ENCODE measurements around the gene C16orf54.
"Not testable (repeated sequence)": the region's sequence is repeated elsewhere in the genome, so short reads cannot be mapped to it uniquely, and the experiment has no call there.

Gene C16orf54

GRCh38 chr16:29756654-29757053 is 10.9 kb upstream of the C16orf54 start:
- no peak for DNase-seq (ENCODE audit: low read depth)
- TF ChIP-seq, protein P1, sequence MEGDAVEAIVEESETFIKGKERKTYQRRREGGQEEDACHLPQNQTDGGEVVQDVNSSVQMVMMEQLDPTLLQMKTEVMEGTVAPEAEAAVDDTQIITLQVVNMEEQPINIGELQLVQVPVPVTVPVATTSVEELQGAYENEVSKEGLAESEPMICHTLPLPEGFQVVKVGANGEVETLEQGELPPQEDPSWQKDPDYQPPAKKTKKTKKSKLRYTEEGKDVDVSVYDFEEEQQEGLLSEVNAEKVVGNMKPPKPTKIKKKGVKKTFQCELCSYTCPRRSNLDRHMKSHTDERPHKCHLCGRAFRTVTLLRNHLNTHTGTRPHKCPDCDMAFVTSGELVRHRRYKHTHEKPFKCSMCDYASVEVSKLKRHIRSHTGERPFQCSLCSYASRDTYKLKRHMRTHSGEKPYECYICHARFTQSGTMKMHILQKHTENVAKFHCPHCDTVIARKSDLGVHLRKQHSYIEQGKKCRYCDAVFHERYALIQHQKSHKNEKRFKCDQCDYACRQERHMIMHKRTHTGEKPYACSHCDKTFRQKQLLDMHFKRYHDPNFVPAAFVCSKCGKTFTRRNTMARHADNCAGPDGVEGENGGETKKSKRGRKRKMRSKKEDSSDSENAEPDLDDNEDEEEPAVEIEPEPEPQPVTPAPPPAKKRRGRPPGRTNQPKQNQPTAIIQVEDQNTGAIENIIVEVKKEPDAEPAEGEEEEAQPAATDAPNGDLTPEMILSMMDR (IDR thresholded peaks at IDR 0.05; ENCODE audit: control insufficient read depth, insufficient read depth, low read depth, low read length, missing control alignments): no peak
- no peak overlapping the region for H3K4me3 ChIP-seq (ENCODE audit: control insufficient read depth, low read depth, low read length)

- no peak for DNase-seq (ENCODE audit: low read depth)
- TF ChIP-seq, protein P1 (IDR thresholded peaks at IDR 0.05; ENCODE audit: control insufficient read depth, insufficient read depth, low read depth, low read length, missing control alignments): no peak
- no peak overlapping the region for H3K4me3 ChIP-seq (ENCODE audit: control insufficient read depth, low read depth, low read length)
Measured at GRCh38 chr16:29753516-29753915, 7.7 kb upstream of the C16orf54 start.

GRCh38 chr16:29748760-29749149 is 3.0 kb upstream of the C16orf54 start:
- H3K4me3 ChIP-seq (ENCODE audit: control insufficient read depth, low read depth, low read length); DNase-seq (ENCODE audit: low read depth): not testable (repeated sequence)

DNA sequence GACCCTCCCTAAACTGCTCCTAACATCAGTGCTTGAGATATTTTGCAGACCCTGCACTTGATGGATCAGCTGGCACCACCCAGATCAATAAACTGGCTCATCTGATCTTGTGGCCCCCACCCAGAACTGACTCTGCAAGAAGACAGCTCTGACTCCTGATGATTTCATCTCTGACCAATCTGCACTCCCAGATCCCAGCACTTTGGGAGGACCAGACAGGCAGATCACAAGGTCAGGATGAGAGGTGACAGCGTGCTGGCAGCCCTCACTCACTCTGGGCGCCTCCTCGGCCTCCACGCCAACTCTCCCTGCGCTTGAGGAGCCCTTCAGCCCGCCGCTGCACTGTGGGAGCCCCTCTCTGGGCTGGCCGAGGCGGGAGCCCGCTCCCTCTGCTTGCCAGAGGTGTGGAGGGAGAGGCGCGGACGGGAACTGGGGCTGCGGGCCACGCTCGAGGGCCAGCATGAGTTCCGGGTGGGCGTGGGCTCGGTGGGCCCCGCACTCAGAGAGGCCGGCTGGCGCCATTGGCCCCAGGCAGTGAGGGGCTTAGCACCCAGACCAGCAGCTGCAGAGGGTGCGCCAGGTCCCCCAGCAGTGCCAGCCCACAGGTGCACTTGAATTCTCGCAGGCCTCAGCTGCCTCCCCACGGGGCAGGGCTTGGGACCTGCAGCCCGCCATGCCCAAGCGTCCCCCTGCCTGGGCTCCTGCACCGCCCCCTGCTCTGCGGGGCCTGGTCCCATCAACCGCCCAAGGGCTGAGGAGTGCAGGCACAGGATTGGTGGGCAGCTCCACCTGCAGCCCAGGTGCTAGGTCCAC is 2.4 kb upstream of the C16orf54 start:
- DNase-seq (ENCODE audit: low read depth): no peak
- TF ChIP-seq, protein P1 (IDR thresholded peaks at IDR 0.05; ENCODE audit: control insufficient read depth, insufficient read depth, low read depth, low read length, missing control alignments): no peak
- no peak overlapping the region for H3K4me3 ChIP-seq (ENCODE audit: control insufficient read depth, low read depth, low read length)

DNA sequence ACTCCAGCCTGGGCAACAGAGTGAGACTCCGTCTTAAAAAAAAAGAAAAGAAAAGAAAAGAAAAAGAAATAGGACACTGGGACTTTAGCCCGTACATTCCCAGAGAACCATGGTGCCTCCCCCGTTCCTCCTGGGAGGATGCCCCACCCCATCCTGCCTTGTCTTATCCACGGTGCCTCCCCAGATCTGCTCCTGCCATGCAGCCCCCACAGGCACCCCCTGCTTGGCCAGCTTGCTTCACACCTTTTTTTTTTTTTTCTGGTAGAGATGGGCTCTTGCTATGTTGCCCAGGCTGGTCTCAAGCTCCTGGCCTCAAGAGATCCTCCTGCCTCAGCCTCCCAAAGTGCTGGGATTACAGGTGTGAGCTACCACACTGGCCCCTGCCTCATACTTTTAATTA is 728 bp upstream of the C16orf54 start:
- not testable (repeated sequence) for H3K4me3 ChIP-seq (ENCODE audit: control insufficient read depth, low read depth, low read length); DNase-seq (ENCODE audit: low read depth)

GRCh38 chr16:29745121-29745852 is 503 bp downstream of the C16orf54 start:
- DNase-seq (ENCODE audit: low read depth): no peak
- TF ChIP-seq, protein P1 (IDR thresholded peaks at IDR 0.05; ENCODE audit: control insufficient read depth, insufficient read depth, low read depth, low read length, missing control alignments): no peak
- no peak overlapping the region for H3K4me3 ChIP-seq (ENCODE audit: control insufficient read depth, low read depth, low read length)

DNA sequence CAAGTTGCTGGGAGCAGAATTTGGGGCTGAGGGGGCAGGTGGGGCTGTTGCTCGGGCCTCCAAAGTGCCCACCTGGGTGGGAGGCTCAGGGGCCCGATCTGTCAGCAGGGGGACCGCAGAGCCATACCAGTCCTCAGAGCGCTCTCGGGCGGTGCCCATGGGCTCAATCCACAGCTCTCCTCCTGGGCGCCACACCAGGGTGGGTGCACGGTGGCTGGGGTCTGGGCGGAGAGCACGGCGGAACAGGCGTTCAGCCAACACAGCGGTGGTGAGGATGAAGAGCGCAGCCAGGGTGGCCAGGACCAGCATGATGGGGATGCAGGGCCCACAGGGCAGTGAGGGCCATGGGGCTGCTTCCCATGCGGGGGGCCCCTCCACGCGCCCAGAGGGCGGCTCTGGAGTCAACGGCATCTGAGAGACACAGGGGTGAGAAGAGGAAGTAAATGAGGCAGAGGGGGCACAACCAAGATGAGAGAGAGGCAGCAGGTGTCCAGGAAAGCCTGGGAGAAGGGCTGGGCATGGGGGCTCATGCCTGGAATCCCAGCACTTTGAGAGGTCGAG is 1.2 kb downstream of the C16orf54 start:
- DNase-seq (ENCODE audit: low read depth): no peak
- H3K4me3 ChIP-seq (ENCODE audit: control insufficient read depth, low read depth, low read length): no peak overlapping the region
- TF ChIP-seq, protein P1 (IDR thresholded peaks at IDR 0.05; ENCODE audit: control insufficient read depth, insufficient read depth, low read depth, low read length, missing control alignments): no peak

Measured in AG09309 (cell line).